GM21717 (cell line): ENCODE results near the gene PKDREJ.

Source experiments
- ATAC-seq: cut with Tn5 transposase; IDR thresholded peaks from one replicate; pipeline ENCODE4 v1.9.1; 2021; ENCODE audit warnings: mild to moderate bottlenecking, moderate library complexity; ENCODE audit not compliant: unreplicated experiment

The PKDREJ gene

GRCh38 chr22:46289244-46289891 is 26.2 kb upstream of the PKDREJ start:
- no peak for ATAC-seq

GRCh38 chr22:46288846-46289243 is 25.7 kb upstream of the PKDREJ start:
- ATAC-seq = no peak

DNA sequence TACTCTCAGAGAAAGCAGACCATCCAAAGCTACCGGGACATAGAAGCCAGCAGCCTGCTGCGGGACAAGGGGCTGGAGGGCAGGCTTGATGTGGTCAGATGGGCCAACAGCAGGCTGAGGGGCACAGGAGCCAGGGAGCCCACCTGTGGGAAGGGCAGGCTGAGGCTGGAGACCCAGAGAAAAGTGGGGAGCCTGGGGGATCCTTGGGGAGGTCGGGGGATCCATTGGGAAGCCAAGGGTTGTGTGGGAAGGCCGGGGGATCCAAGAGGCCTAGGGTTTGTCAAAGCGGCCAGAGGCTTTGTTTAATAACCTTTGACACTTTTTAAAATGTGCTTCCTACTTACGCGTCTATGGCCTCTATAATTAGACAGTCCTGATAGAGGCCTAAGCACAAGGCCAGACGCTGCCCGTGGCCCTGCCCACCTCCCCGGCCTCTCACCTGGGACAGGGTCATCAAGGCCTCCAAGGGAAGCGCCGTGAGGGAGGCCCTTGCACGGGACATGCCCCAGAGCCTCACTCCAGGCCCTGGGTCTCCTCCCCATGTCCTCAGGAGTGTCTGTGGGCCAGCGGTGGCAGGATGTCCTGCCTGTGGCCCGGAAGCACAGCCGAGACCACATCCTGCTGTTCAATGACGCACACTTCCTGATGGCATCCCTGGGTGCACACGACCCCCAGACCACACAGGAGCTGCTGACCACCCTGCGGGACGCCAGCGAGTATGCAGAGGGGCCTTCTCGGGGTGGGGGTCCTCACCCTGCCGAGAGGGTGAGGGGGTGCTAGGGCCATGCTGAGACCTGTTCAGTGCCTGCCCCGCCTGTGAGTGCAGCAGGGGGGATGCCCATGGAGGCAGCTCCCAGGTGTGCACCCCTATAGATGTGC is 25.0 kb upstream of the PKDREJ start:
- ATAC-seq = peak; percentile 67

GRCh38 chr22:46286941-46287872 is 24.1 kb upstream of the PKDREJ start:
- no peak for ATAC-seq

DNA sequence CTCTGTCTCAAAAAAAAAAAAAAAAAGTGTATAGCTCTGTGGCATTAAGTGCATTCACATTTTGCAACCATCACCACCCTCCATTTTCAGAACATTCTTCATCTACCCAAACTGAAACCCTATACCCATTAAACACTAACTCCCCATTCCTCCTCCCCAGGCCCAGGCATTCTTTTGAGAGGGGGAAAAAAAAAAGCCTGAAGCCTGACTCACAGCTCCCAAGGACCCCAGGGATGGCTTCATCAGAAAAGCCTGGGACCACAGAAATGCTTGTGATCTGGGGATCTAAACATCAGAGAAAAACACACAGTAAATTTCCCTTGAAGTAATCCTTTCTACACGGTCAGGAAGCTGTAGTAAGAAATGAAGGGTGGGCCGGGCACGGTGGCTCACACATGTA is 22.9 kb upstream of the PKDREJ start:
- ATAC-seq = no peak

- ATAC-seq = no peak
Observed at GRCh38 chr22:46281866-46282678, 18.9 kb upstream of the PKDREJ start.

- ATAC-seq = no peak
Observed at GRCh38 chr22:46280999-46281623, 18.0 kb upstream of the PKDREJ start.

- no peak for ATAC-seq
Observed at GRCh38 chr22:46280063-46280817, 17.1 kb upstream of the PKDREJ start.

GRCh38 chr22:46278656-46279645 is 15.8 kb upstream of the PKDREJ start:
- ATAC-seq = no peak

- ATAC-seq = no peak
Observed at GRCh38 chr22:46276563-46276962, 13.4 kb upstream of the PKDREJ start.

DNA sequence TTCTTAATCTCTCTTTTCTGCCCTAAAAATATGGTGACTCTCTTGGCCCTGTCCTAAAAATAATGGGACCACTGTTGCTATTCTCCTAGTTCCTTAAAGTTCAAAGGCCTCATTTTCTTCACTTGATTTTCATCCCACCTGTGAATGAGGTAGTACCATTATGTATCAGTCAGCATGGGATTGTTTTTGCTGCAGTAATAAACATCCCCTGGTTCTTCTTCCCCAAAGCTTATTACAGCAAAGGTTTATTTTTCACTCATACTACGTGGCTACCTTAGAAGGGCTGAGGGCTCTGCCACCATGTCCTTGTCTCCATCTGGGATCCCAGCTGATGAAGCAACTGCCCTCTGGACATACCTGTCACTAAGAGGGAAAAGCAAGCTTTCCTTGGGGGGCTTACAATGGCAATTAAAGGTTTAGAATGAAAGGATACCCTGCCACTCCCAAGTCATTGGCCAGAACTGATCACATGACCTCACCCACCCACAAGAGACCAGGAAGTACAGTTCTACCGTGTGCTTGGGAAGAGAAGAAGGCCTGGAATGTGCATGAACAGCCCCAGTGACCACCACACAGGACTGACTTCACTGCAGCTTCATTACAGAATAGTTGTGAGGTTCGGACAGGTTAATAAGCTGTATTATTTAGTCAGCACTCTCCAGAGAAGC is 12.4 kb upstream of the PKDREJ start:
- no peak for ATAC-seq

GRCh38 chr22:46274381-46274780 is 11.2 kb upstream of the PKDREJ start:
- no peak for ATAC-seq

DNA sequence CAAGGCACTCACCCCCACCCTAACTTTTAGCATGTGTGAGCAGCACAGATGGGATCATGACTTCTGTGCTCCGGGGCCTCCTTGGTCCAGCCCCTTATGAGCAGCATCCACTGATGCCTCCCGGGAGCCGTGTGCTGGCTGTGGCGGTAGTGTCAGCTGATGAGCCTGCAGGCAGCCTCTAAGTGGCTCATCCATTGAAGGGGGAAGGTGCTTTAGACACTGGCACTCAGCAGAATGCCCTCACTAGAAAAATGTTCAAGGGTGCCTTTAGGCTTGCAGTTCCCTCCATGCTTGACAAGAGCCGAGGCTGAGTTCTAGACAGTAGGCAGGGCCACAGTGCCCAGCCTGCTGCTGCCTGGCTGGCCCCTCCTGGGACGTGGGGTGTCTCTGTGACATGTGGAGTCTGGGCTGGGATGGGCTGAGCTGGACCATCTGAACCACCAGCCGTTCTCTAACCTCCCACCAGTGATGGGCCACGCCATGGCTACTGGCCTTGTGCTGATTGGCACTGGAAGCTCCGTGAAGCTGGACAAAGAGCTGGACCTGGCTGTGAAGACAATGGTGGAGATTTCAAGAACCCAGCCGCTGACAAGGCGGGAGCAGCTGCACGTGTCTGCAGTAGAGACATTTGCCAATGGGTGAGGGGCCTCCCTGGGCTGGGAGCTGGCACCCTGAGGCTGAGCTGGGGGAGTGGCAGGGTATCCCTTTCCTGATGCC is 10.4 kb upstream of the PKDREJ start:
- ATAC-seq = no peak

- ATAC-seq = no peak
Observed at GRCh38 chr22:46272762-46273431, 9.8 kb upstream of the PKDREJ start.

DNA sequence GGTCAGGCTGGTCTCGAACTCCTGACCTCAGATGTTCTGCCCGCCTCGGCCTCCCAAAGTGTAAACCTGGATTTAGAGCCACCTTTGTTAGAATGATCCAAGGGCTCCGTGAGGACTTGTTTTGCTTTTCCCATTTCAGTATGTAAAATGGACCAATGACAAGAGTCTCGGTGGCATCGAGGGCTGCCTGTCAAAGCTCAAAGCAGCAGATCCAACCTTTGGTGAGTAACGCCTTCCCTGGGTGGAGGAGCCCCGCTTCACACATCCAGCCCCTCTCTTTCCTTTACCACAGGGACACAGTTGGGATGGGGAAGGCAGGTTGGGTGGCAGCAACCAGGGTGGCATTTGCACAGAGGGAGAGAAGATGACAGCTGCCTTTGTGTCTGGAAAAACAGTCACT is 9.1 kb upstream of the PKDREJ start:
- no peak for ATAC-seq

DNA sequence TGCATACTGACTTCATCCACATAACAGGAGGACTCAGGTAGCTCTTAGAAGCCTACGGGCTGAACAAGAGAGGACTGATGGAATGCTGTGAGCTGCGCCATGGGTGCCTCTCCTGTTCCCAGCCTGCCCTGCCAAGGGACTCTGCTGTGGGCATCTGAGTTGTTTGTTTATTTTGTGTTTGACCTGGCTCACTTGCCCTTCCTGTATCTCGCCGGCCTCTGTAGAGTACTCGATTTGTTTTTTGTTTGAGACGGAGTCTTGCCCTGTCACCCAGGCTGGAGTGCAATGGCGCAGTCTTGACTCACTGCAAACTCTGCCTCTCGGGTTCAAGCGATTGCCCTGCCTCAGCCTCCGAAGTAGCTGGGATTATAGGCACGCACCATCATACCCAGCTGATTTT is 6.4 kb upstream of the PKDREJ start:
- no peak for ATAC-seq
